GM19467 (cell line): Measurements from ENCODE around the gene SH3RF1.

Source experiments
- ATAC-seq: cut with Tn5 transposase; IDR thresholded peaks from one replicate; pipeline ENCODE4 v1.9.1; 2021; ENCODE audit warnings: mild to moderate bottlenecking, moderate library complexity; ENCODE audit not compliant: unreplicated experiment

SH3RF1 gene

GRCh38 chr4:169079942-169080827, 190.6 kb downstream of the SH3RF1 start:
- ATAC-seq = peak; percentile 84

- no peak for ATAC-seq
These were observed 196.6 kb downstream of the SH3RF1 start for GRCh38 chr4:169074117-169074516.

- no peak for ATAC-seq
These were observed 199.0 kb downstream of the SH3RF1 start for GRCh38 chr4:169071747-169072146.

GRCh38 chr4:169070895-169071218, 199.9 kb downstream of the SH3RF1 start:
- ATAC-seq = no peak

- no peak for ATAC-seq
These were observed 200.5 kb downstream of the SH3RF1 start for GRCh38 chr4:169070071-169070894.

GRCh38 chr4:169068423-169068822, 202.3 kb downstream of the SH3RF1 start:
- no peak for ATAC-seq

- no peak for ATAC-seq
These were observed 203.8 kb downstream of the SH3RF1 start for GRCh38 chr4:169066934-169067333.

- no peak for ATAC-seq
These were observed 206.5 kb downstream of the SH3RF1 start for GRCh38 chr4:169064296-169064695.

GRCh38 chr4:169063441-169063840, 207.3 kb downstream of the SH3RF1 start:
- ATAC-seq = no peak

GRCh38 chr4:169062897-169063244, 207.9 kb downstream of the SH3RF1 start:
- ATAC-seq = no peak

GRCh38 chr4:169061386-169061785, 209.4 kb downstream of the SH3RF1 start:
- no peak for ATAC-seq

GRCh38 chr4:169060391-169061091, 210.2 kb downstream of the SH3RF1 start:
- ATAC-seq = no peak

- no peak for ATAC-seq
These were observed 211.2 kb downstream of the SH3RF1 start for GRCh38 chr4:169059306-169060211.

GRCh38 chr4:169058312-169058711, 212.4 kb downstream of the SH3RF1 start:
- no peak for ATAC-seq

GRCh38 chr4:169054879-169055278, 215.9 kb downstream of the SH3RF1 start:
- no peak for ATAC-seq

GRCh38 chr4:169052594-169052945, 218.2 kb downstream of the SH3RF1 start:
- ATAC-seq = no peak

- no peak for ATAC-seq
These were observed 218.8 kb downstream of the SH3RF1 start for GRCh38 chr4:169051761-169052593.

GRCh38 chr4:169050881-169051760, 219.6 kb downstream of the SH3RF1 start:
- ATAC-seq = no peak

- ATAC-seq = no peak
These were observed 220.5 kb downstream of the SH3RF1 start for GRCh38 chr4:169050284-169050683.
